GM23248 (cell line): ENCODE data around the gene MAP2K7.

ENCODE experiments used
- EZH2 ChIP-seq: fragments of 200-600 bp; sonication (generic); IDR thresholded peaks from 2 replicates; pipeline ENCODE4 v1.6.1; 2018; ENCODE audit warnings: antibody characterized with exemption, mild to moderate bottlenecking; ENCODE audit not compliant: insufficient read depth, poor library complexity, severe bottlenecking
- EZH2phosphoT487 ChIP-seq: fragments of 200-600 bp; sonication (generic); IDR thresholded peaks from 2 replicates; pipeline ENCODE4 v1.6.1; 2018; ENCODE audit warnings: antibody characterized with exemption, moderate library complexity, mild to moderate bottlenecking, low read depth; ENCODE audit not compliant: insufficient read depth

DNA sequence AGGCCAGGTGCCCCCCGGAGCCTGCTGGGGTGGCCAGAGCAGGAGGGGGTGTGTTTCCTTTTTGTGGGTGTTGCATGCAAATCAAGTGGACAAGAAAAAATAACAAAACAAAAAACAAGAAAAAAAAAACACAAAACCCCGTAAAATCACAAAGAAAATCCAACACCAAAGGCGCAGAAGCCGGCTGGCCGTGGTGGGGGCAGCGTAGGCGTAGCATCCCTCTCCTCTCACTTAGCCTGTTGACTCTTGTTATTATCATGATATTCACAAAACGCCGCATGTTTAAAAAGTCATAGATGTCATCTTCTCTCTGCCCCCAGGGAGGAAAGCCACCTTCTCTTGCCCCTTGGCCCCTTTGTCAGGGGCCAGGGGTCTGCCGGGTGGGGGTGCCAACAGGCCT lies 10.0 kb downstream of the MAP2K7 start:
- no peak for TF ChIP-seq EZH2phosphoT487
- no peak for TF ChIP-seq EZH2
